SK-N-DZ (cell line): Measurements from ENCODE around the gene TSC2. TPM values are rescaled to one million over a fixed set of nuclear protein-coding genes. Genes with fewer than 3 reads are reported as not detected.

Experiments
- DNase-seq: peaks from one replicate; pipeline ENCODE4 v3.0.0-alpha.2; 2015; ENCODE audit warnings: low spot score
- polyA plus RNA-seq, 2 experiments: library from polyadenylated mRNA; depleted of rRNA; stranded (reverse); fragments of >200 nt; gene quantifications; 2 replicates each; pipeline ENCODE4 v1.2.3, GENCODE V29; 2014

The TSC2 gene
- polyA plus RNA-seq (2014; cell fraction: cytosol; rRNA removed), result 67.3 and 83.0 TPM in 2 replicates
- polyA plus RNA-seq (2014; cell fraction: nucleus; rRNA removed), result 212 and 315 TPM in 2 replicates

- DNase-seq, result peak; percentile 95
These were observed at the start of gene TSC2, which contains the start of gene NTHL1 for GRCh38 chr16:2047330-2048115. Gene TSC2 (plus strand): TSS chr16:2047985. CDS start chr16:2048616, 631 bp downstream. Gene NTHL1 (minus strand): TSS chr16:2047834. CDS start chr16:2047823, 11 bp downstream.

- DNase-seq, result no peak
These were observed 49.4 kb upstream of the TSC2 start for GRCh38 chr16:1998360-1998835.

GRCh38 chr16:1998852-1999801 lies 48.7 kb upstream of the TSC2 start:
- no peak for DNase-seq

- DNase-seq, result no peak
These were observed 47.8 kb upstream of the TSC2 start for GRCh38 chr16:1999866-2000514.

GRCh38 chr16:2001035-2001434 lies 46.8 kb upstream of the TSC2 start:
- DNase-seq, result no peak

GRCh38 chr16:2001456-2002355 lies 46.1 kb upstream of the TSC2 start:
- no peak for DNase-seq

GRCh38 chr16:2002406-2003230 lies 45.2 kb upstream of the TSC2 start:
- DNase-seq, result no peak

GRCh38 chr16:2003231-2003826 lies 44.5 kb upstream of the TSC2 start:
- DNase-seq, result no peak

- peak; percentile 95 for DNase-seq
These were observed 43.8 kb upstream of the TSC2 start for GRCh38 chr16:2003827-2004641.

- no peak for DNase-seq
These were observed 42.8 kb upstream of the TSC2 start for GRCh38 chr16:2004795-2005517.

- no peak for DNase-seq
These were observed 42.1 kb upstream of the TSC2 start for GRCh38 chr16:2005646-2006045.

GRCh38 chr16:2006317-2006716 lies 41.5 kb upstream of the TSC2 start:
- DNase-seq, result no peak

GRCh38 chr16:2007081-2007836 lies 40.5 kb upstream of the TSC2 start:
- no peak for DNase-seq

GRCh38 chr16:2008009-2008526 lies 39.7 kb upstream of the TSC2 start:
- no peak for DNase-seq

- no peak for DNase-seq
These were observed 39.1 kb upstream of the TSC2 start for GRCh38 chr16:2008631-2009163.

GRCh38 chr16:2009164-2009711 lies 38.5 kb upstream of the TSC2 start:
- no peak for DNase-seq
